Measurements from ENCODE around the gene CCSER1. TPM values are rescaled to one million over a fixed set of nuclear protein-coding genes. Genes with fewer than 3 reads are reported as not detected.

The CCSER1 gene
- total RNA-seq, 1 donor from 2014 or later: 8.4 TPM

- ATAC-seq (no peak), DNase-seq (no peak)
- no peaks in the 10 kb centered on the region for H3K27me3 ChIP-seq (ENCODE audit: low read depth)
- H3K9me3 ChIP-seq: no peaks in the 10 kb centered on the region
- intact Hi-C loops (cut with DNase I): no loop called here
- no peak overlapping the region for H3K27ac ChIP-seq
- no peak for TF ChIP-seq CTCF (IDR thresholded peaks at IDR 0.05)
- H3K4me1 ChIP-seq: no peaks in the 10 kb centered on the region
- no peak overlapping the region for H3K4me3 ChIP-seq
- no peaks in the 10 kb centered on the region for H3K36me3 ChIP-seq
Observed at GRCh38 chr4:91472046-91472445, 1344.9 kb downstream of the CCSER1 start.

GRCh38 chr4:91485415-91485814 lies 1358.2 kb downstream of the CCSER1 start:
- no peak overlapping the region for H3K4me3 ChIP-seq
- H3K27me3 ChIP-seq (ENCODE audit: low read depth): no peaks in the 10 kb centered on the region
- TF ChIP-seq CTCF (IDR thresholded peaks at IDR 0.05): no peak
- ATAC-seq: no peak
- H3K36me3 ChIP-seq: no peaks in the 10 kb centered on the region
- no peak for DNase-seq
- H3K4me1 ChIP-seq: no peaks in the 10 kb centered on the region
- intact Hi-C loops (cut with DNase I): no loop called here
- no peaks in the 10 kb centered on the region for H3K9me3 ChIP-seq
- H3K27ac ChIP-seq: no peak overlapping the region

- no peak for TF ChIP-seq CTCF (IDR thresholded peaks at IDR 0.05)
- no peaks in the 10 kb centered on the region for H3K27me3 ChIP-seq (ENCODE audit: low read depth)
- no peak for ATAC-seq
- H3K36me3 ChIP-seq: no peaks in the 10 kb centered on the region
- H3K9me3 ChIP-seq: no peaks in the 10 kb centered on the region
- DNase-seq: no peak
- H3K27ac ChIP-seq: no peak overlapping the region
- intact Hi-C loops (cut with DNase I): no loop called here
- H3K4me3 ChIP-seq: no peak overlapping the region
- H3K4me1 ChIP-seq: no peaks in the 10 kb centered on the region
Observed at GRCh38 chr4:91488946-91489345, 1361.8 kb downstream of the CCSER1 start.

- TF ChIP-seq CTCF (IDR thresholded peaks at IDR 0.05): no peak
- H3K4me1 ChIP-seq: no peaks in the 10 kb centered on the region
- no peak overlapping the region for H3K27ac ChIP-seq
- intact Hi-C loops (cut with DNase I): no loop called here
- no peaks in the 10 kb centered on the region for H3K9me3 ChIP-seq
- H3K27me3 ChIP-seq (ENCODE audit: low read depth): no peaks in the 10 kb centered on the region
- no peak overlapping the region for H3K4me3 ChIP-seq
- DNase-seq (no peak), ATAC-seq (no peak)
- no peaks in the 10 kb centered on the region for H3K36me3 ChIP-seq
Observed at GRCh38 chr4:91497892-91498291, 1370.7 kb downstream of the CCSER1 start.

- ATAC-seq: no peak
- Histone ChIP-seq H3K27ac (no peak overlapping the region), H3K4me3 (no peak overlapping the region), H3K9me3 (no peaks in the 10 kb centered on the region), H3K4me1 (no peaks in the 10 kb centered on the region), H3K27me3 (ENCODE audit: low read depth) (no peaks in the 10 kb centered on the region), H3K36me3 (no peaks in the 10 kb centered on the region)
- no peak for DNase-seq
- no peak for TF ChIP-seq CTCF (IDR thresholded peaks at IDR 0.05)
- intact Hi-C loops (cut with DNase I): no loop called here
Observed at GRCh38 chr4:91502365-91502764, 1375.2 kb downstream of the CCSER1 start.

- ATAC-seq (no peak), DNase-seq (no peak)
- no peak for TF ChIP-seq CTCF (IDR thresholded peaks at IDR 0.05)
- Histone ChIP-seq H3K27ac (no peak overlapping the region), H3K4me3 (no peak overlapping the region), H3K27me3 (ENCODE audit: low read depth) (no peaks in the 10 kb centered on the region), H3K9me3 (peaks cover 4% of the 10 kb centered on the region), H3K4me1 (no peaks in the 10 kb centered on the region), H3K36me3 (no peaks in the 10 kb centered on the region)
- intact Hi-C loops (cut with DNase I): no loop called here
Observed at GRCh38 chr4:91513326-91513725, 1386.1 kb downstream of the CCSER1 start.
